Astrocyte of the cerebellum (primary cell): Measurements from ENCODE around the gene C10orf90.

ENCODE experiments used
- DNase-seq: peaks from one replicate; pipeline ENCODE4 v3.0.0-alpha.2; 2011; ENCODE audit warnings: low read depth
- H3K4me3 ChIP-seq: 2 replicates; pipeline ENCODE4 v1.5.1; 2011; ENCODE audit warnings: mild to moderate bottlenecking, low read depth, low read length, moderate library complexity
- CTCF ChIP-seq: IDR thresholded peaks from 2 replicates; pipeline ENCODE4 v1.5.1; 2012; ENCODE audit warnings: low read length, low read depth, moderate library complexity, mild to moderate bottlenecking; ENCODE audit errors: missing control alignments
- in situ Hi-C: cut with HindIII; loops from 2 replicates; pipeline ENCODE4 v1.10.0; 2017; ENCODE audit warnings: low sequenced_read_pairs

C10orf90 gene

DNA sequence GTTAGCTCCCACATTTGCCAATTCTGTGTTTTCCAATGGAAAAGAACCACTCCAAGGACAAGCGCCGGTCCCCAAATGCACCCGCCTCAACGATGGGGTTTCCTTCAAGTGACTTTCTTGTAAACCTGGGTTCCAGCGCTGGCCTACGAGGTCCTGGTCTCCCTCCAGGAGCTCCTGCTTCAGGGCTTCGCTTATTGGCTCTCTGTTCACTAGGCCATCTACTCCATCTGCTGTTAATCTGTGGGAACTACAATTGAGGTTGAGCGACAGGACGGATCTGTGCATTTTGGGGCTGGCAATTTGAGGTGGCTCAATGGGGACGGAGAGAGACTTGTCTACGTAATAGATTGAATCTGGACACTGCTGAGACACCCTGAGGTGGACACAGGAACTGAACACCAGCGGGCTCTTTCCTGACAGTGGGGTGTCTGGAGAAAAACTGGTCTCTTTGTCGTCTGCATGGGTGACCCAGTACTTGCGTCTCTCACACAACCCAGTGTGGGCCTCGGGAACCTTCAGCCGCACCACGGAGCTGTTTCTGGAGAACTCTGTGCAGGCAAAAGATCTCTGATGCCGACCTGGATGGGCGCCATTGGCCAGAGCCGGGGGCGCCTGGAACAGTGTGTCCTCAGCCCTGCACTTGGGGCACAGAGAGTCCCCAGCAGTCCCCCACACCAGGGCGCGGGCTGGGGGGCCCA is 166.3 kb downstream of the C10orf90 start:
- peak; percentile 80 for TF ChIP-seq CTCF

DNA sequence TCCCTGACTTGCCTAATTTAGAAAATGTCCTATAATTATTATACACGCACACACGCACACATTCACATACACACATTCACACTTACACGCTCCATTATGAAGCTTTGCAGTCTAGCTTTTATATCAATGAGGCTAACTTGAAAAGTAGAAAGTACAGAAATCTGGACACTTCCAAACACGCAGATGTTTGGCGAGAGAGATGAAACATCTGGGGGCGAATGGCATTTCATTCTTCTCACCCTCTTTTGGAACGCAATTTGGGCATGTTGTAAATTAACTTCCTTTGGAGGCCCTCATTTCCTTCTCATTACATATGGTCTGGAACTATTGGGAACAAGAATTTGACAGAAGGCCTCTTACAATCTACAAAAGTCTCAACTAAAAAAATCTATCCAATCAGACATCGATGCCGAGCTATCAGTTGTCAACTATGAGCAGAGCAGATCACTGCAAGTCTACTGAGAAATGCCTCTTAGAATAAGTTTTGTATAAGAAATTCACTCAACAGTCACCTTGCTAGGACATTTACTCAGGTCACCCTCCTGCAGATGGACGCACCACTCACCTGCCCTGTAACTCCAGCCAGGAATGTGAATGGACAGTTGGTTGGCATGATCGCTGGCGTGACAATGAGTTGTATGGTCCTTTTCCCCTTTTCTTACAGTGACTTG is 167.0 kb downstream of the C10orf90 start:
- no peak for TF ChIP-seq CTCF
- in situ Hi-C loops: loop anchor here (5.0 kb wide), 1 partner anchor 36 kb away; no protein-coding TSS in a partner anchor
- no peak overlapping the region for H3K4me3 ChIP-seq
- DNase-seq: no peak

More for the DNA sequence above, 166.3 kb downstream of the C10orf90 start:
- peak; percentile 37 for DNase-seq
- no peak overlapping the region for H3K4me3 ChIP-seq
- in situ Hi-C loops: loop anchor here (5.0 kb wide), 1 partner anchor 37 kb away; no protein-coding TSS in a partner anchor

GRCh38 chr10:126502441-126502840 is 168.1 kb downstream of the C10orf90 start:
- in situ Hi-C loops: loop anchor here (5.0 kb wide), 1 partner anchor 35 kb away; no protein-coding TSS in a partner anchor
- no peak overlapping the region for H3K4me3 ChIP-seq
- DNase-seq: no peak
- no peak for TF ChIP-seq CTCF

GRCh38 chr10:126501828-126502227 is 168.7 kb downstream of the C10orf90 start:
- no peak overlapping the region for H3K4me3 ChIP-seq
- no peak for TF ChIP-seq CTCF
- no peak for DNase-seq
- in situ Hi-C loops: loop anchor here (5.0 kb wide), 1 partner anchor 35 kb away; no protein-coding TSS in a partner anchor

DNA sequence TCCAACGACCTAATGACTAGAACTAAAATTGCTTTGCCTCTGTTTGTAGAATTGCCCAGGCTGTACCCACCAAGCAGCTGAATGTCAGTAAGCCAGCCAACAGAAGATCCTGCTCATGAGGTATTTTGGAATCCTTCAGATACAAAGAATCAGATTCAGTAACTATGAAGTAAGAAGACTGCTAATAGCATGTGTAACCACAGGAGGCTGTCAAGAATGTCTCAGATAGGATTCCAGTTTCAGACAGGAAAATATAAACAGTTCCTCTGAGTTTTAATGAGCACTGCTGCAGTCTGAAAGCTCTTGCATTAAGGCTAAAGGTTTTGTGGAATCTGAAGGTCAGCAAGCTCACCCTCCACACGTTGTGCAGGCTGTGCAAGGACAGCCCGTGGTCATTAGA is 169.6 kb downstream of the C10orf90 start:
- no peak overlapping the region for H3K4me3 ChIP-seq
- TF ChIP-seq CTCF: no peak
- in situ Hi-C loops: loop anchor here (5.0 kb wide), 1 partner anchor 34 kb away; no protein-coding TSS in a partner anchor
- peak; percentile 53 for DNase-seq

DNA sequence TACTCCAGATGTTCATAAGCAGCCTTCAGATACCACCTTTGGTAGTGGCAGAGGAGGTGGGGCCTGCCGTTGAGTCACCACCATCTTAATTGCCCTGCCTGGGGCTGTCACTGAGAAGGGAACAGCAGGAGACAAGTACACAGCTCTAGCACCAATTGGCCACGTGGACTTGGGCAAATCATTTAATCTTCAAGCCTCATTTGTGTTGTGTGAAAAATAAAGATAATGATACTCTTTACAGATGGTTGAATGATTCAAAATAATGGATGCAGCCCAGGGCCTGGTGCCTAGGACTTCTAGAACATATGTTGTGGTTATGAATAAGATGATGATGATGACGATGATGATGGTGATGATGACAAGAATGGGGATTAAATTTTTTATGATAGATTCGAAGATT is 170.3 kb downstream of the C10orf90 start:
- no peak for DNase-seq
- no peak overlapping the region for H3K4me3 ChIP-seq
- no peak for TF ChIP-seq CTCF
- in situ Hi-C loops: loop anchor here (5.0 kb wide), 1 partner anchor 33 kb away; no protein-coding TSS in a partner anchor
